HG02678 (cell line): Measurements from ENCODE around the gene CDC23.
A peak's percentile ranks its signal among the peaks of the same experiment; 100 is the strongest.
"Not testable (repeated sequence)": the region's sequence is repeated elsewhere in the genome, so short reads cannot be mapped to it uniquely, and the experiment has no call there.

Experiments
- ATAC-seq: cut with Tn5 transposase; IDR thresholded peaks from one replicate; pipeline ENCODE4 v1.9.1; 2021; ENCODE audit warnings: mild to moderate bottlenecking, moderate library complexity; ENCODE audit not compliant: unreplicated experiment

CDC23 gene

GRCh38 chr5:138213161-138214029 is at the start of gene CDC23:
CDC23 (minus strand) TSS chr5:138213323; CDS start chr5:138213312, 11 bp downstream.
- ATAC-seq: peak; percentile 96

- no peak for ATAC-seq
Observed at GRCh38 chr5:138258704-138259292, 45.7 kb upstream of the CDC23 start.

GRCh38 chr5:138257583-138257982 is 44.5 kb upstream of the CDC23 start:
- ATAC-seq: no peak

GRCh38 chr5:138252944-138253343 is 39.8 kb upstream of the CDC23 start:
- ATAC-seq: no peak

- ATAC-seq: not testable (repeated sequence)
Observed at GRCh38 chr5:138247800-138248199, 34.7 kb upstream of the CDC23 start.

- no peak for ATAC-seq
Observed at GRCh38 chr5:138246822-138247221, 33.7 kb upstream of the CDC23 start.

- ATAC-seq: no peak
Observed at GRCh38 chr5:138246334-138246733, 33.2 kb upstream of the CDC23 start.

GRCh38 chr5:138245717-138246116 is 32.6 kb upstream of the CDC23 start:
- no peak for ATAC-seq

GRCh38 chr5:138243794-138244193 is 30.7 kb upstream of the CDC23 start:
- no peak for ATAC-seq

- no peak for ATAC-seq
Observed at GRCh38 chr5:138241688-138242571, 28.8 kb upstream of the CDC23 start.

- no peak for ATAC-seq
Observed at GRCh38 chr5:138240650-138241385, 27.7 kb upstream of the CDC23 start.

- ATAC-seq: no peak
Observed at GRCh38 chr5:138238034-138238433, 24.9 kb upstream of the CDC23 start.

GRCh38 chr5:138234651-138235050 is 21.5 kb upstream of the CDC23 start:
- no peak for ATAC-seq

- ATAC-seq: no peak
Observed at GRCh38 chr5:138233280-138233679, 20.2 kb upstream of the CDC23 start.

- no peak for ATAC-seq
Observed at GRCh38 chr5:138230981-138231589, 18.0 kb upstream of the CDC23 start.

- ATAC-seq: no peak
Observed at GRCh38 chr5:138230261-138230660, 17.1 kb upstream of the CDC23 start.

GRCh38 chr5:138229387-138229786 is 16.3 kb upstream of the CDC23 start:
- no peak for ATAC-seq

- ATAC-seq: no peak
Observed at GRCh38 chr5:138226910-138227309, 13.8 kb upstream of the CDC23 start.

GRCh38 chr5:138224712-138225111 is 11.6 kb upstream of the CDC23 start:
- ATAC-seq: no peak

- no peak for ATAC-seq
Observed at GRCh38 chr5:138223532-138223931, 10.4 kb upstream of the CDC23 start.
